Measurements from ENCODE around the gene PROC.
A peak's percentile ranks its signal among the peaks of the same experiment; 100 is the strongest.
"Not testable (repeated sequence)": the region's sequence is repeated elsewhere in the genome, so short reads cannot be mapped to it uniquely, and the experiment has no call there.

The PROC gene

DNA sequence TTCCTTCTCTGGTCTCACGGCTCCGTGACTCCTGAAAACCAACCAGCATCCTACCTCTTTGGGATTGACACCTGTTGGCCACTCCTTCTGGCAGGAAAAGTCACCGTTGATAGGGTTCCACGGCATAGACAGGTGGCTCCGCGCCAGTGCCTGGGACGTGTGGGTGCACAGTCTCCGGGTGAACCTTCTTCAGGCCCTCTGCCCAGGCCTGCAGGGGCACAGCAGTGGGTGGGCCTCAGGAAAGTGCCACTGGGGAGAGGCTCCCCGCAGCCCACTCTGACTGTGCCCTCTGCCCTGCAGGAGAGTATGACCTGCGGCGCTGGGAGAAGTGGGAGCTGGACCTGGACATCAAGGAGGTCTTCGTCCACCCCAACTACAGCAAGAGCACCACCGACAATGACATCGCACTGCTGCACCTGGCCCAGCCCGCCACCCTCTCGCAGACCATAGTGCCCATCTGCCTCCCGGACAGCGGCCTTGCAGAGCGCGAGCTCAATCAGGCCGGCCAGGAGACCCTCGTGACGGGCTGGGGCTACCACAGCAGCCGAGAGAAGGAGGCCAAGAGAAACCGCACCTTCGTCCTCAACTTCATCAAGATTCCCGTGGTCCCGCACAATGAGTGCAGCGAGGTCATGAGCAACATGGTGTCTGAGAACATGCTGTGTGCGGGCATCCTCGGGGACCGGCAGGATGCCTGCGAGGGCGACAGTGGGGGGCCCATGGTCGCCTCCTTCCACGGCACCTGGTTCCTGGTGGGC lies 10.0 kb downstream of the PROC start:
- no peak for DNase-seq

DNA sequence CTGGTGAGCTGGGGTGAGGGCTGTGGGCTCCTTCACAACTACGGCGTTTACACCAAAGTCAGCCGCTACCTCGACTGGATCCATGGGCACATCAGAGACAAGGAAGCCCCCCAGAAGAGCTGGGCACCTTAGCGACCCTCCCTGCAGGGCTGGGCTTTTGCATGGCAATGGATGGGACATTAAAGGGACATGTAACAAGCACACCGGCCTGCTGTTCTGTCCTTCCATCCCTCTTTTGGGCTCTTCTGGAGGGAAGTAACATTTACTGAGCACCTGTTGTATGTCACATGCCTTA lies 10.5 kb downstream of the PROC start:
- no peak for DNase-seq

DNA sequence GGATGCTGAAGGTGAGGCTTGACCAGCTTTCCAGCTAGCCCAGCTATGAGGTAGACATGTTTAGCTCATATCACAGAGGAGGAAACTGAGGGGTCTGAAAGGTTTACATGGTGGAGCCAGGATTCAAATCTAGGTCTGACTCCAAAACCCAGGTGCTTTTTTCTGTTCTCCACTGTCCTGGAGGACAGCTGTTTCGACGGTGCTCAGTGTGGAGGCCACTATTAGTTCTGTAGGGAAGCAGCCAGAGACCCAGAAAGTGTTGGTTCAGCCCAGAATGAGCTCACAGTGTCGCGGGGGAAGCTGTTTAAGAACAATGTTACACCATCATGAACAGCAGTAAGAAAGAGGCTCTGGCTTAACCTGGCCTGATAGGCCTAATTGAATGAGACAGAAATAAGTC lies 11.1 kb downstream of the PROC start:
- DNase-seq: no peak

DNA sequence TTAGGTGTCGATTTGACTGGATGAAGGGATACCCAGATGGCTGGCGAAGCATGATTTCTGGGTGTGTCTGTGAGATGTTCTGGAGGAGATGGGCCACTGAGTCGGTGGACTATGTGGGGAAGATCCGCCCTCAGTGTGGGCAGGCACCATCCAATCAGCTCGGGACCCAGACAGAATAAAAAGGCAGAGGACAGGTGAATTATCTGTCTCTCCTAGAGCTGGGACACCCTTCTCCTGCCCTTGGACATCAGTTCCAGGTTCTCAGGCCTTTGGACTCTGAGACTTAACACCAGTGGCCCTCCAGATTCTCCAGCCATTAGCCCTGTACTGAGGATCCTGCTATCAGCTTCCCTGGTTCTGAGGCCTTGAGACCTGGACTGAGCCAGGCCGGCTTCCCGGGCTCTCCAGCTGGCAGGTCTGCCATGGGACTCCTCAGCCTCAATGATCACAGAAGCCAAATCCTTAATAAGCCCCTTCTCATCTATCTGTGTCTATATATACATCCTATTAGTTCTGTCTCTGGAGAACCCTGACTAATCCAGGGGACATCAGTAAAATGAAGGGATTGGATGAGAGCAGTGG lies 11.7 kb downstream of the PROC start:
- DNase-seq: no peak

DNA sequence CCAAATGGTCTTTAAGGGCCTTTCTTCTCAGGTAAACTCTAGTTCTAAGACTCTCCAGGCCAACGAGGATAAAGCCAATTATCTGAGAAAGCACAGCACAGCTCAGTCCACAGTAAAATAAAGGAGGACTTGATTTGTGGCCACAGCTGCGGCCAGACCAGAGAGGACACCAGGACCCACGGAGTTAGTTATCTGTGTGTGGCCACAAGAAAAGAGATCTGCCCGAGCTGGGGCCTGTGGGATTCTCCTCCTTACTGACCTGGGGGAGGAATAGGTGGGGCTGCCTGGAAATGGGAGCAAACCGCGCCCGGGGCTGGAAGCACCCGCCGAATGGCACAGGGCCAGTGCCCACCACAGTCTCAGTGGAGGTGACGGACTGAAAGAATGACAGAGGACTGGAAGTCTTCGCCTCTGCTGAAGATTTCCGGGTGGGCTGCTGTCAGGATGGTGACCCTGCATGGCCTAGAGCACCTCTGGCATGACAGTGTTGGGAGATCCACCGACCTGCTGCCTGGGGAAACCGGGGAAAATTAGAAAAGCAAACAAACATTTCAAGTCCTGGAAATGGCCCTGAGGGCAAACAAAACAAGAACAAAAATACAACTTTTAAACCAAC lies 13.3 kb downstream of the PROC start:
- no peak for DNase-seq

DNA sequence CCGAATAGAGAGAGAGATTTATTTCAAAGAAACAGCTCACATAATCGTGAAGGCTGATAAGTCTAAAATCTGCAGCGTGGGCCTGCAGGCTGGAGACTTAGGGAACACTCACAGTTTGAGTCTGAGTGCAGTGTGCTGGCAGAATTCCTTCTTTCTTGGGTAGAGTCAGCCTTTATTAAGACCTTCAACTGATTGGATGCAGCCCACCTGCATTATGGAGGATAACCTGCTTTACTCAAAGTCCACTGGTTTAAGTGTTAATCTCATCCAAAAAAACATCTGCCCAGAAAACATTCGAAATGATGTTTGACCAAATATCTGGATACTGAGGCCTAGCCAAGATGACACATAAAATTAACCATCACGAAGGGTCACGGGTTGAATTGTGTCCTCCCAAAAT lies 16.3 kb downstream of the PROC start:
- no peak for DNase-seq

DNA sequence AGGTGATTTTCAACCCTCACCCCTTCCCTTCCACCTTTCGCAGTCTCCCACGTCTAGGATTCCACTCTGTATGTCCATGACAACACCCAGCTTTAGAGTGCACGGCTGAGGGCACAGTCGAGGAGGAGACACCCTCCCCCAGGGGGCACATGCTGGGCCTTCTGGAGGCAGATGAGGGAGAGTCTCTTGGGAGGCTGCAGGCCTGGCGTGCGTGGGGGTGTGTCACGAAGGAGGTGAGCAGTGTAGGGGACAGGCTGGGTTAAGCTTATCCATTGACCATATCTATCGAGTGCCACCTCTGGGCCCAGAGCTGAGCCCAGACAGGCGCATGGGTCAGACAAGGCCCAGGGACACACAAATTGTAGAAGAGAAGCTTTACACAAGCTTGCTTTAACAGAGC lies 18.8 kb downstream of the PROC start:
- DNase-seq: no peak

DNA sequence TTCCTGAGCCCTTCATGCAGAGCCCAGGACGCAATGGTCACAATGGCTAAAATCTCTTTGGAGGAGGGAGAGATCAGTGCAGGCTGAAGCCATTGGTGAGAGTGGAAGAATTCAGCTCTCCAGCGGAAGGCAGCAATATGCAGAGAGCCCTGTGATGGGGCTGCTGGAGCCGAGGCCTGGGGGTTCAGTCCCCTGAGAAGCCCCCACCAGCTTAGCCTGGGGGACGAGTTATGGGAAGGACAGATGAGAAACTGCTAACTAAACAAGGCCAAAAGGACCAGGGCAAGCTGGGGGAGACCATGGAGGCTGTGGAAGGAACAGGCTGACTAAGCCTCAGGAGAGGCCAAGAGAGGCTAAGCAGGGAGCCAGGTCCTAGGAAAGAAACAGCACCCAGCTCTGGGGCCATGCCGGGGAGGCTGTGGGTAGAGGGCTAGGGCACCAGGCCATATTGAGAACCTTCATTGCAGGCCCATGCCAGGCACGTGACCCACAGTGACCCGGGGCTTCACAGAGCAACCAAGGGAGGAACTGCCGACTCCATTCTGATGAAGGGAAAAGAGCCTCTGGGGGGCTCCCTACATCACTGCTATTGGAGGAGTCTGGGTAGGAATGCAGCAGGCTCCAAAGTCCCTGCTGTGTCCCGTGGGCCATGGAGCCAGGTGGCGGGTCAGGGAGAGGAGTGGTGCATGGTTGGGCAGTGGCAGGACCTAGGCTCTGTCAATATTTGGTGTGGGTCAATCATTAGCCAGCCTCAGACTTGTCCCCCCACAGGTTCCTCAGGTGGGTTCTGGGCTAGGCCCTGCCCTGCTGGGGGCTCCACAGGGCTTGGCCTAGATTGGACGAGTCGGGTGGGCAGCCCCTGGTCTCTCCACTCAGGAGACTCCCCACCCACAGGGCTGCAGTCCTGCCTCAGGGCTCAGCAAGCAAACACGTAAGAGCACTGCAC lies 19.8 kb downstream of the PROC start:
- no peak for DNase-seq

DNA sequence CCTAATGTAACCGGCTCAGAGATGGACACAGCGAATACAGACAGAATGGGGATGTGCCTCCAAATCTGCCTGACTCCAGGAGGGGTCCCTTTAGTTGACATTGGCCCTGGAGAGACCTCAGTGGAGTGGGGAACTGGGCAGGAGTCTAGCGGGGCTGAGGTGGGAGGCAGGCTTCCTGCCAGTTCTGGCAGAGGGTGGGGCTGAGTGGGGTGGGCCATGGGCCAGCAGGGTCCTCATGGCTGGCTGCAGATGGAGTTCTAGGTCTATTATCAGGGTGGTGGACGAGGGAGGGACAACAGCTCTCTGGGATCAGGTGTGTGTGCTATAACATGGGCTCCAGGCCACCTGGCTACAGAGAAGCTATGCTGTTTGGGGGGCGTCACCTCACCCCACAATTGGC lies 21.1 kb downstream of the PROC start:
- DNase-seq: no peak

DNA sequence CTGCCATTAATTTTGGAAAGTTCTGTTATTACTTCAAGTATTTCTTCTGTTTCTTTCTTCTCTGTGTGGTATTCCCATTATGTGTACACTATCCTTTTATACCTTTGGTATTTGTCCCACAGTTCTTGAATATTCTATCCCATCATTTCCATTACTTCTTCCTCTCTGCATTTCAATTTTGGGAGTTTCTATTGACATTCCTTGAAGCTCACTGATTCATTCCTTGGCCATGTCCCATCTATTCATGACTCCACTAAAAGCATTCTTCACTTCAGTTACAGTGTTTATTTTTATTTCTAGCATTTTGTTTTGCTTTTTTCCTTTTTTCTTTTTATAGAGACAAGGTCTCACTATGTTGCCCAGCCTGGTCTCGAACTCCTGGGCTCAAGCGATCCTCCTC lies 30.3 kb downstream of the PROC start:
- peak; percentile 63 for DNase-seq

DNA sequence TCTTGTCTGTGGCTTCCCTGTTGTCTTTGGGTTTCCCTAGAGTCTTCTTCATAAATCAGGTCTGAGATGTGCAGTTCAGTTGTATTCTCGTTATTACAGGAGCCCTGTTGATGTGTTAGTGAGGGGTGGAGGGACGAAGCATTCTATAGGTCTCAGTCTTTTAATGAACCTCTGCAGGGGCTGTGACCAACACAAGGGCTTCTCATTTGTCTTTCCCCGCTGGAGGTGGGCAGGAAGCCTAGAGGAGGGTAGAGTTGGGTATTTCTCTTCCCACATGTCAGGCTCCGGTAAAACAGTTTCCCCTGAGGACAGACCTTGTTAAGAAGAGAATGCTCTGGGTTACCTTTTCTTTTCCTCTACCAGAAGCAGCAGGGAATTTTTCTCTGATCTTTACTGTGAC lies 31.2 kb downstream of the PROC start:
- DNase-seq: no peak

DNA sequence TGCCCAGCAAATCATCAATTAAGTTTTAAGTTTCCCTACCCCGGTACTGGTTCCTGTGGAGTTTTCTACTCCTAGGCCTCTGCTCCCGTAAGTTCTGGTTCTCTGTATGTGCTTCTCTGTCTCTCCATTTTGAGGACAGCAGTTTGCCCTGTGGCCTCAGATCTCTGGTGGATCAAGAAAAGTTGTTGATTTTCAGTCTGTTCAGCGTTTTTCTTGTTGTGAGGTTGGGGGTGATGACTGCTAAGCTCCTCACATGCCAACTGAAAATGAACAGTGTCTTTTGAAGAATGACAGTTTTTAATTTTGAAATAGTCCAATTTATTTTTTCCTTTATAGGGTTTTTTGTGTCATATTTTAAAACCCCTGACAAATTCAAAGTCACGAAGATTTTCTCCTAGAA lies 31.7 kb downstream of the PROC start:
- no peak for DNase-seq

DNA sequence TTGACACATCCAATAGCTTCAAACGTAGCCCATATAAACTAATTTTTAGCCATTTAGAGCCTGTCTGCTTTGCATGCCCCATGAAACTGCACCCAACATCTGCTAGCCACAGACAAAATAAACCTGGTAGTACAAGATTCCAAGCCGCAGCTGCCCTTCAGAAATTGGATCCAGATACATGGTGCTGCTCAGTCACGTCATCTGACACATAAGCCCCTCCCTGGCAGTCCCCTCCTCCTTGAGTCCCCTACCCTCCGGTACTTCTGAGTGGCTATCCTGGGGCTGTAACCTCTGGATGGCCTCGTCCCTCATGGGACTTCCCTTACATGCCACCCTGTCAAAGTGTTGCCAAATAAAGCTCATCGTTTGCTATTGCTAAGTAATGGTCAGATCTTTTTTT lies 33.8 kb downstream of the PROC start:
- DNase-seq: peak; percentile 36

DNA sequence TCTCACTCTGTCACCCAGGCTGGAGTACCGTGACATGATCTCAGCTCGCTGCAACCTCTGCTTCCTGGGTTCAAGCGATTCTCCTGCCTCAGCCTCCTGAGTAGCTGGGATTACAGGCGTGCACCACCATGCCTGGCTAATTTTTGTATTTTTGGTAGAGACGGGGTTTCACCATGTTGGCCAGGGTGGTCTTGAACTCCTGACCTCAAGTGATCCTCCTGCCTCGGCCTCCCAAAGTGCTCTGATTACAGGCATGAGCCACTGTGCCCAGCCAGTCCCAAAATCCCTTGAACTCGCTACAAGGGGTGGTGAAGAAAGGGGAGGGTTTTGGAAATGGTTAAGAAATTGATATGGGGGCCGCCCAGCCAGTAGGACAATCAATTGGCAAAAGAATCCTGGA lies 34.2 kb downstream of the PROC start:
- not testable (repeated sequence) for DNase-seq

DNA sequence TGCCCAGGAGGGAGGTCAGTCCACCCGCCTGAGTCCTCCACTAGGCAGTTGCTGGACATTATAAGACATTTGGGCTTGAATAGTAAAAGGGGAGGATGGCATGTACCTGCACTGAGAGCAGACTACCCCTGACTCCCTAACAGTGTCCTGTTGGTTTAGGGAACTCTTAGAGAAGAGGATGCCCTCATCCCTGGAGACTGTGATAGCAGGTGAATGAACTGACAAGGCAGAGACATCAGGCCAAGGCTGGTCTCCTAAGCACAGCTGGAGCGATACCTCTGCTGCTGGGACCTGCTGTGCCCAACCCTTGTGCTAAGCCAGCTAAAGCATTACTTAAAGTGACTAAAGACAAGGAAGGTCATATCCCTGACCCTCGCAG lies 34.8 kb downstream of the PROC start:
- no peak for DNase-seq

DNA sequence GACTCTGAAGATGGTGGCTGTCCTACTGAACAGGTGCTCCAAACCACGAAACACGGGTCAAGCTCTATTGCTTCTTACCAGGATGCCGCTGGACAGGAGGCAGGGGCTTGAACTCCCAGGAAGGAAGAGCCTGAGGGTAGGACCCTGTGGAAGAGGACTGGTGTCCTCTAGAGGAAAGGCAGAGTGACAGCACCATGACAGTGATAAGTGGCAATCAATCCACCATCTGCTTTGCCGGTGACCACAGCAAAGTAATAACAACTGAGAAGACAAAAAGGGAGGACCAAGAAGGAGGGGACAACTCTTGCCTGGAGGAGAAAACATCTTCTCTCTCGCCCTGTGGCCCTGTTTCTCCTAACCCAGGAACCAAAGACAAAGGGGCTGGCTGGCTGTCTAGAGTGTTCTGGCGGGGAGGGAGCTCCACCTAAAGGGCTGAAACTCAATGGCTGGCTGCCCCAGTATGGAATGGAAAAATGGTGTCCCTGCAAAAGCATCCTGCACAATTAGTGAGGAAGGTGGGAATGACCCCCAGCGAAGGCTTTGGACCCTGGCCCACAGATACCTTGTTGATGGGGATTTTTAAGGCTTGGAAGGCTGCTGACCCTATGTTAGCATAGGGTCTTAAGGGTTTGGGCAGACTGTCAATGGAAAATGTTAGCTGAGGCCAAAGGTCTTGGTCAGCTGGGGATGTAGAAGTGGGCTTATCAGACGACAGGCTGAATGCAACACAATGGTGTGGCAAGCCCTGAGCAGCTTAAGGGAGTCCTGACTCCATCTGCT lies 35.4 kb downstream of the PROC start:
- DNase-seq: peak; percentile 27

DNA sequence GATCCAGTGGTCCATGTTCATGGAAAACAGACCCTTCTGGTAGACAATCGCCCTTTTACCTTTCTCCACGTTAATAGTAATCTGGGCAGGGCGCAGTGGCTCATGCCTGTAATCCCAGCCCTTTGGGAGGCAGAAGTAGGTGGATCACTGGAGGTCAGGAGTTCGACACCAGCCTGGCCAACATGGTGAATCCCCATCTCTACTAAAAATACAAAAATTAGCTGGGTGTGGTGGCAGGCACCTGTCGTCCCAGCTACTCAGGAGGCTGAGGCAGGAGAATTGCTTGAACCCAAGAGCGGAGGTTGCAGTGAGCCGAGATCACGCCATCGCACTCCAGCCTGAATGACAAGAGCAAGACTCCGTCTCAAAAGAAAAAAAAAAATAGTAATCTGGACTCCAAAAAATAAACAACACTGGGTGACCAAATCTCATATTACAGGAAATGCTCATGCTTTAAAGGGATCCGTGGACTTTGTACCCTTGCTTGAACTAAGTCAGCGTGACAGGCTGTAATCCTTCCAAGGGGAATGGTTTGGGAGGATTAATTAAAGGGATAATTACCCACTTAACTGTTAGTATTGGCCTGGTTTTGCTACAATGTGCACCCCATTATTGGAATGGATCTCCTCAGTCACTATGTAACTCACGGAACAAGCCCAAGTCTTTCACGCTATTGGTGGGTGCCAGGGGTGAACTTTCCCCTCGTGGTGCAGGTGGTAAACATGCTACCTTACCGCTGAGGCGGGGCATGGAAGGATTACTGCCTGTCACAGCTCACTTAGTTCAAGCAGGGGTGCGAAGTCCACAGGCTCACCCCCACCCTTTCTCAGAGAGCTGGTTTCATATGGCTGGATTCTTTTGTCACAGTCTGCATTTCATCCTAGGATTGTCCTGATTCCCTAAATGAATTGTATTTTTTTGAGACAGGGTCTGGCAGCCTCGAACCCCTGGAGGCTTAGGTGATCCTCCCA lies 36.7 kb downstream of the PROC start:
- DNase-seq: no peak

DNA sequence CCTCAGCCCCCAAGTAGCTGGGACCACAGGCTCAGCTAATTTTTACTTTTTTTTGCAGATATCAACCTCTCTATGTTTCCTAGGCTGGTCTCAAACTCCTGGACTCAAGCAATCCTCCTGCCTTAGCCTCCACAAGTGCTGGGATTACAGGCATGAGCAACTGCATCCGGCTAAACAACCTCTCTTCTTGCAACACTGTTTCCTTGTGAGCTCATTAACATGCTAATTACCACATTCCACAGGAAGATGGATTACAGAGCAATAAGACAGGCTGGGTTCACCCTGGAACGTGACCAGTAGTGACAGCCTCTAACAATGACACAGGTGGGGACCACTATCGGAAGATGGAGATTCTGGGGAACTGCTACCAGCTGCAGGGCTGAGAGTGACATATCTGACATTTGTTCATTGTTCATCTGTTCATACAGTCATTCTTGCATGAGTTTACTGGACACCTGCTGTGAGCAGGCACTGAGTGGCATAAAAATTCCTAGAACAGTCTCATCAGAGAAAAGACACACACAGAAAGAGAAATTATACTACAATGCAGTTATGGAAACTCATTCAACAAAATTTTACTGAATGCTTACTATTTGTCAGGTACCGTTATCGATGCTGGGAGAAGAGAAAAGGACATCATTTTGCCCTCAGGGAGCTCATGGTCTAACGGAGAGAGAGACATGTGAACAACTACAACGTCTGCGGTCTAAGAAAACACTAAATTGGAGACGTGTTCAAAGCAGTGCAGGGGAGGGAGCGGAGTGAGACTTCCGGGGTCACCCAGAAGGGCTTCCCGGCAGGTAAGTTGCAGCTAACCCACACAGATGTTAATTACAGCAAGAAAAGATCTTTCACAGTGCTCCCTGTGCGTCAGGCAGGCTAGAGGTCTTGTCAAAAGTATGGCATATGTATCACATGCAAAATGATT lies 37.6 kb downstream of the PROC start:
- DNase-seq: peak; percentile 19

DNA sequence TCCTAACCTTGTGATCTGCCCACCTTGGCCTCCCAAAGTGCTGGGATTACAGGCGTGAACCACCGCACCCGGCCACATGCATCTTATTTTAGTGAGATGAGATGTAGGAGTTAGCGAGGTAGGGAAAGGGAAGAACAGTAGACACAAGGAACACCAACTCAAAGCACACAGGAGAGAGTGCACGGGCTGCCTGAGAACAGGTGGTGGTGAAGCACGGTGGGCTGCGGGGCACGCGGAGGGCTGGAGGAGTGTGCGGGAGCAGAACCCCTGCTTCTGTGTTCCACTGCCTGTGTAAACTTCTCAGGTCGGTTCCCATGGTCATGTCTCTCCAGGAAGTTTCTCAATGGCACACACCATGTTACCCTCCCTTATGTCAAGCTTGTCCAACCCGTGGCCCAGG lies 38.7 kb downstream of the PROC start:
- no peak for DNase-seq

DNA sequence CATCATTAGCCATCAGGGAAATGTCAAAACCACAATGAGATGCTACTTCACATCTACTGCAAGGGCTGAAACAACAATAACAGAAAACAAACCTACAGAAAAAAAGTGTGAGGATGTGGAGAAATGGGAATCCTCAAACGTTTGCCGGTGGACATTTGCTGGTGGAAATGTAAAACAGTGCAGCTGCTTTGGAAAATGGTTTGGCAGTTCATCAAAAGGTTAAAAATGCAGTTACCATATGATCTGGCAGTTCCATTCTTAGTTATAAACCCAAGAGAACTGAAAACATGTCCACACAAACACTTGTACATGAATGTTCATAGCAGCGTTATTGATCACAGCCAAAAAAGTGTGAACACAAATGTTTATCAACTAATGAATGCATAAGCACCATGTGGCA lies 44.2 kb downstream of the PROC start:
- DNase-seq: no peak
